HuH-7.5 (cell line): ENCODE data around the gene PERP.

Experiments
- DNase-seq: peaks from one replicate; pipeline ENCODE4 v3.0.0; 2011; ENCODE audit warnings: low spot score

The PERP gene

DNA sequence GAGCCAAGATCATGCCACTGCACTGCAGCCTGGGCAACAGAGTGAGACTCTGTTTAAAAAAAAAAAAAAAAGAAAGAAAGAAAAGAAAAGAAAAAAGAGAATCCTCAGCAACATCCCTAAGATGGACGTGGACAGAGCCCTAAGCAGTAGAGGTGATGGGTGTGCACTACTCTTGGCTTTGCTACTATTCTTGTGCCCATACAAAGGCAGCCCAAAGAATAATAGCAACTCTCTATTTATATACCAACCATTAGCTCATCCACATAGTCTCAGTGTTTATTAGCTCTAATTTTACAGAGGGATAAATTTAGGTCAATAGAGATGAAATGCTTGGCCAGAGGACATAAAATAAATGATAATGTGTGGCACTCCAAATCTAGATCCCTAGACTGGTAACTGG is 62.2 kb downstream of the PERP start:
- DNase-seq: no peak

DNA sequence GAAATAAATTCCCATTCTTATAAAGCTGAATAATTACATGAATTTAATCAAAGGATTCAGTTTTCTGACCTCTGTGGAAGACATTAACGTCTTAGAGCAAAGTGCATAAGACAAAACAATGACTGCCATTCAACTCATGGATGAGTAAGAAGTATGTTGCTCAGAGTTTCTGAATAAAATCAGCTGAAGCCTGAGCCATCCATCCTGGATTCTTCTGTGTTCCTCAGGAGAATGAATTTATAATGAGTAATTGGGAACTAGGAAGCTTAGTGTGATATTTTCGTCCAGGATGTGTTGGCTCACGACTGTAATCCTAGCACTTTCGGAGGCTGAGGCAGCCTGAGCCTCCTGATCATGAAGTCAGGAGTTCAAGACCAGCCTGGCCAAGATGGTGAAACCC is 62.8 kb downstream of the PERP start:
- no peak for DNase-seq
